GM19238 (cell line): Measurements from ENCODE around the gene FTO.

Experiments used
- DNase-seq: peaks from one replicate; pipeline ENCODE4 v3.0.0; 2011; ENCODE audit warnings: low spot score; ENCODE audit not compliant: insufficient read length

Gene FTO

GRCh38 chr16:53998024-53998810 is 294.3 kb downstream of the FTO start:
- DNase-seq, result no peak

GRCh38 chr16:53998966-53999522 is 295.1 kb downstream of the FTO start:
- DNase-seq, result no peak

GRCh38 chr16:53999841-54000240 is 295.9 kb downstream of the FTO start:
- DNase-seq, result no peak

GRCh38 chr16:54000361-54000760 is 296.4 kb downstream of the FTO start:
- DNase-seq, result no peak

- DNase-seq, result no peak
These were observed 302.7 kb downstream of the FTO start for GRCh38 chr16:54006693-54007092.

GRCh38 chr16:54007504-54007903 is 303.5 kb downstream of the FTO start:
- no peak for DNase-seq

GRCh38 chr16:54009464-54010176 is 305.7 kb downstream of the FTO start:
- DNase-seq, result no peak

- no peak for DNase-seq
These were observed 311.2 kb downstream of the FTO start for GRCh38 chr16:54015147-54015546.

- DNase-seq, result no peak
These were observed 318.4 kb downstream of the FTO start for GRCh38 chr16:54022362-54022761.

- DNase-seq, result no peak
These were observed 322.5 kb downstream of the FTO start for GRCh38 chr16:54026456-54026855.

- no peak for DNase-seq
These were observed 323.1 kb downstream of the FTO start for GRCh38 chr16:54027062-54027461.

- DNase-seq, result no peak
These were observed 323.6 kb downstream of the FTO start for GRCh38 chr16:54027558-54027957.

GRCh38 chr16:54027995-54028394 is 324.0 kb downstream of the FTO start:
- DNase-seq, result no peak

GRCh38 chr16:54030451-54030850 is 326.5 kb downstream of the FTO start:
- no peak for DNase-seq

- DNase-seq, result no peak
These were observed 327.3 kb downstream of the FTO start for GRCh38 chr16:54031107-54031760.

GRCh38 chr16:54033747-54034146 is 329.8 kb downstream of the FTO start:
- no peak for DNase-seq

- DNase-seq, result no peak
These were observed 330.7 kb downstream of the FTO start for GRCh38 chr16:54034684-54035083.

GRCh38 chr16:54040480-54040879 is 336.5 kb downstream of the FTO start:
- DNase-seq, result no peak

- DNase-seq, result no peak
These were observed 337.0 kb downstream of the FTO start for GRCh38 chr16:54040975-54041374.

GRCh38 chr16:54048586-54049495 is 344.9 kb downstream of the FTO start:
- DNase-seq, result no peak
